ENCODE data around the gene CYB561.

CYB561 gene

GRCh38 chr17:63405741-63406261 lies 40.3 kb downstream of the CYB561 start:
- peak; percentile 94 to 97 for DNase-seq

DNA sequence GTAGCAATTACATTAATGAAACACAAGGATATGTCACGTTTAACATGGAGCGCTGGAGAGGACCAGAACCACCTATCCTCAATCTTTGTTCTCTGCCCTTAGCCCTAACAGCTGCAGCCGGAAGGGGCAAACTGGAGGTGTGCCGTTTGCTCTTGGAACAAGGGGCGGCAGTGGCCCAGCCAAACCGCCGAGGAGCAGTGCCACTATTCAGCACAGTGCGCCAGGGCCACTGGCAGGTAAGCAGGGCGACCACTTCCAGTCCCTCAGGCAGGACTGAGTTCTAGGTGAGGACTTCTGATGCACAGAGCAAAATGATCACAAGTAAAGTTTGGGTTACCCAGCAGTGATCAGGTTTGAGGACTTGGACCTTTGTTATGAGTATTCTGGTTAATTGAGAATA lies 41.1 kb downstream of the CYB561 start:
- no peak for DNase-seq

DNA sequence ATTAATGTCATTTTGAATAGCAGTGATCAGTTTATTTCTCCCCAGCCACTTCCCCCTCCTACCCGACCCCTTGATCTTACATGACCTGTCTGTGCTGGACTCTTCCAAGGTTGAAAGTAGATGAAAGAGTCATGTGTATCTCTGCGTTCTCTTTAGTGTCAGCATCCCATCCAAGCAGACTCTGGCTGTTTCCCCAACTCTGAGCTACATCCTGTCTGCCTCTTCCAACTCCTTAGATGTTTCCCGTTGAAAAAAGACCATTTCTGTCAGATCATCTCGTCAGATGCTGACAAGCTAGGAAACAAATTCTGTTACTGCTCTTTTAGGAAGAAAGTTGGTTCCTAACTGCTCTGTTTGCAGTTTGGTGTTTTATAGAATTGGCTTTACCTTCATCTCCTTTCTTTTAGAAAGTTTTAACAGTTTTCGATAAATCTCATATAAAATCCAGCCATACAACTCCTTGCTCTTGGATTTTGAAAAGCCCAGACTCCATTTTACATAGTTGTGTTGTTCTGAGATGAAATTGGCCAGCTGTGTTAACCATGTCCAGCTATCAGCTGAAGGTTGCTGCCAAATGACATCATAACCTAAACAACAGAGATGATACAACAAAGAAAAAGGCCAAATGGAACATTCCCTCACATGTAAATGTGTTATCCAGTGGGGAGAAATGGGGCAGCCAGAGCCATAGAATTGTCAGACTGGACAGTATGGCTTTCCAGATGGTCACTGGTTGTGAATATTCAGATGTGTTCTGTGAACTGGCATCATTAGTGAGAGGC lies 43.5 kb downstream of the CYB561 start:
- no peak for DNase-seq

DNA sequence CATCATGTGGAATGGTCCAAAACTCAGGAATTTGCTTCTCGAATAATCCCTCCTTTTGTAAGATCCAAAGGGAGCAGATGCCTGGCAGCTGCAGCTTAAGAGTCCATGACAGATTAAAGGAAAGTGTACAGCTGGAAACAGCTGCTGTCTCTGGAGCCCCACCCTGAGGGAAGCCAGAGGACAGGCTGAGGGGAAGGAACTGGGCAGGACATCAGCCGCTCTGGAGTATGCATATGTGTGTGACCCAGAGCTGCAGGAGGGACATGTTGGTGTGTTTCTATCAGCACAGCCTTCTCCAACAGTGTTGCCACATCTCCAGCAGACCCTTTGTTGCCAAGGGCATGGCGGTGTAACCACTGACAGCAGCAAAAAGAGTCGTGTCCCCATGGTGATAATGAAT lies 46.2 kb downstream of the CYB561 start:
- DNase-seq, result no peak

- no peak for DNase-seq
Measured at GRCh38 chr17:63399316-63399715, 46.8 kb downstream of the CYB561 start.

DNA sequence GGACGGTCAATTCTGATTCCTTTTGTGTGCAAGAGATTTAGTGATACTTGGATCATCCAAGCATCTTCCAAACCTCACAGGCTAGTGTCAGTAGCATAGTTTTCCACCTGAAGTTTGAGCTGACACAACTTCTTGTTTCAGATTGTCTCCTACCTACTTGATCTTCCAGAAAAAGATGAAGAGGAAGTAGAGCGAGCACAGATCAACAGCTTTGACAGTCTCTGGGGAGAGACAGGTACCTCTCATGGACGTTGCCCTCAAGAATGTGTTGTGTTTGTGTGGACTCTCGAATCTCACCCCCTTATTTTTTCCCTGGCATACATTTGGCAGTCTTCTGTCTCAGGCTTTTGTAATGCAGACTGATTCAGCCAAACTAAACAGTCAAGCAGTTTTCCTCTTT lies 47.4 kb downstream of the CYB561 start:
- DNase-seq, result no peak

- DNase-seq, result no peak
Measured at GRCh38 chr17:63395075-63395805, 50.9 kb downstream of the CYB561 start.

DNA sequence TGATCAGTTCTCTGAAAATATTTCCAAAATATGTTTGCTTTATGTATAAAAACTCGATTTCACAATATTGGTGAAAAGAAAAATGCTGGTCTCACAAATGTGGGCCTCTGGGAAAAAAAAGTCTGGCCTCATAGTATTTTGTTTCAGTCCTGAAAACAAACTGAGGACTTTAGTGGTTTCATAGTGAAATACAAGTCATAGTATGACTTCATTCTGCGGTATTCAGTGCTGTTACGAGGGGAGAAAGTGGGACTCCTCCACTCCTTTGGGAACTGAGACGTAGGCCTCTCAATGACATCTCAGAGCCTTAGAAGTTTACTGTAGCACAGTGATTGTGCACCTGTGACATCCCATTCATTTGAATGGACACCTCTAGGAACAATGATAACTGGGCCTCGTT lies 56.0 kb downstream of the CYB561 start:
- no peak for DNase-seq

- DNase-seq, result no peak
Measured at GRCh38 chr17:63387656-63388340, 58.3 kb downstream of the CYB561 start.

GRCh38 chr17:63382826-63383225 lies 63.3 kb downstream of the CYB561 start:
- no peak for DNase-seq

Data from Kasumi-1 (cell line).